Astrocyte (in vitro differentiated cells and primary cell): ENCODE data around the gene TCF7L2. TPM values are rescaled to one million over a fixed set of nuclear protein-coding genes. Genes with fewer than 3 reads are reported as not detected.
A peak's percentile ranks its signal among the peaks of the same experiment; 100 is the strongest.

Experiments used
- DNase-seq: peaks from one replicate; pipeline ENCODE4 v3.0.0-alpha.2; 2010; ENCODE audit warnings: low read depth
- FAIRE-seq: peaks from 2 replicates; lab custom pipeline; 2011; peaks lifted over from hg19 to GRCh38; lab: Jason Lieb, UNC
- H2AFZ ChIP-seq: 2 replicates; pipeline ENCODE4 v1.6.0; 2012; ENCODE audit warnings: low read depth, low read length, inconsistent platforms
- H3K27ac ChIP-seq: 2 replicates; pipeline ENCODE4 v1.5.1; 2011; ENCODE audit warnings: low read depth, low read length, inconsistent platforms
- H3K27me3 ChIP-seq: 2 replicates; pipeline ENCODE4 v1.6.0; 2011; ENCODE audit warnings: low read length, inconsistent platforms; ENCODE audit not compliant: insufficient read depth
- H3K36me3 ChIP-seq: 2 replicates; pipeline ENCODE4 v1.5.1; 2011; ENCODE audit warnings: low read length, inconsistent platforms; ENCODE audit not compliant: insufficient read depth
- H3K4me1 ChIP-seq: 2 replicates; pipeline ENCODE4 v1.5.1; 2011; ENCODE audit warnings: low read length, inconsistent platforms; ENCODE audit not compliant: insufficient read depth
- H3K4me2 ChIP-seq: 2 replicates; pipeline ENCODE4 v1.6.0; 2012; ENCODE audit warnings: low read length, inconsistent platforms
- H3K4me3 ChIP-seq: 2 replicates; pipeline ENCODE4 v1.5.1; 2011; ENCODE audit warnings: low read depth, mild to moderate bottlenecking, low read length, inconsistent platforms; ENCODE audit not compliant: insufficient read depth
- H3K79me2 ChIP-seq: 2 replicates; pipeline ENCODE4 v1.6.0; 2012; ENCODE audit warnings: mild to moderate bottlenecking, low read length, inconsistent platforms; ENCODE audit not compliant: insufficient read depth
- H3K9ac ChIP-seq: 2 replicates; pipeline ENCODE4 v1.6.0; 2012; ENCODE audit warnings: mild to moderate bottlenecking, low read length, inconsistent platforms
- H3K9me3 ChIP-seq: 2 replicates; pipeline ENCODE4 v1.5.1; 2012; ENCODE audit warnings: low read depth, mild to moderate bottlenecking, low read length, inconsistent platforms; ENCODE audit not compliant: insufficient read depth
- H4K20me1 ChIP-seq: 2 replicates; pipeline ENCODE4 v1.6.0; 2012; ENCODE audit warnings: low read length, inconsistent platforms; ENCODE audit not compliant: insufficient read depth
- H3K27ac Mint-ChIP-seq: one replicate; pipeline ENCODE4 v1.8.0; 2021; ENCODE audit warnings: mild to moderate bottlenecking, mixed read lengths; ENCODE audit not compliant: unreplicated experiment
- H3K27me3 Mint-ChIP-seq: one replicate; pipeline ENCODE4 v1.8.0; 2021; ENCODE audit warnings: low read depth, mixed read lengths; ENCODE audit not compliant: unreplicated experiment
- H3K36me3 Mint-ChIP-seq: one replicate; pipeline ENCODE4 v1.8.0; 2021; ENCODE audit warnings: low read depth, mixed read lengths; ENCODE audit not compliant: unreplicated experiment
- H3K4me1 Mint-ChIP-seq: one replicate; pipeline ENCODE4 v1.8.0; 2021; ENCODE audit warnings: low read depth, mixed read lengths; ENCODE audit not compliant: unreplicated experiment
- H3K4me3 Mint-ChIP-seq: one replicate; pipeline ENCODE4 v1.8.0; 2021; ENCODE audit warnings: mild to moderate bottlenecking, moderate library complexity, mixed read lengths; ENCODE audit not compliant: unreplicated experiment
- H3K9me3 Mint-ChIP-seq: one replicate; pipeline ENCODE4 v1.8.0; 2021; ENCODE audit warnings: mild to moderate bottlenecking, mixed read lengths; ENCODE audit not compliant: unreplicated experiment
- CTCF ChIP-seq: IDR thresholded peaks from 2 replicates; pipeline ENCODE4 v1.5.1; 2011; ENCODE audit warnings: low read depth, mild to moderate bottlenecking, inconsistent platforms, low read length, moderate library complexity; ENCODE audit not compliant: insufficient read depth
- EZH2 ChIP-seq: IDR thresholded peaks from 2 replicates; pipeline ENCODE4 v1.6.1; 2012; ENCODE audit warnings: mild to moderate bottlenecking, low read length, inconsistent platforms; ENCODE audit not compliant: insufficient read depth
- total RNA-seq: library from RNA; stranded (reverse); gene quantifications from 2 replicates; pipeline ENCODE4 v1.2.1, GENCODE V29; 2021

The TCF7L2 gene
- total RNA-seq, 1 donor from 2014 or later = 52.4 TPM

- Histone ChIP-seq H3K79me2 (no peaks in the 10 kb centered on the region), H3K9ac (no peak overlapping the region), H2AFZ (peak overlapping the region; percentile 30), H4K20me1 (no peaks in the 10 kb centered on the region), H3K9me3 (no peaks in the 10 kb centered on the region), H3K4me2 (peak overlapping the region; percentile 48), H3K36me3 (no peaks in the 10 kb centered on the region), H3K27me3 (no peaks in the 10 kb centered on the region), H3K4me1 (peaks cover 15% of the 10 kb centered on the region), H3K27ac (no peak overlapping the region), H3K4me3 (peak overlapping the region; percentile 7)
- FAIRE-seq (peak; percentile 37), DNase-seq (peak; percentile 48)
- TF ChIP-seq EZH2 = no peak
- TF ChIP-seq CTCF = no peak
- Mint-ChIP-seq H3K4me3 (peak overlapping the region; percentile 37), H3K36me3 (no peaks in the 10 kb centered on the region), H3K9me3 (peaks cover 1% of the 10 kb centered on the region), H3K4me1 (peaks cover 20% of the 10 kb centered on the region), H3K27me3 (no peaks in the 10 kb centered on the region), H3K27ac (peak overlapping the region; percentile 84)
These were observed 34.2 kb upstream of the TCF7L2 start for GRCh38 chr10:112915590-112916572.

- H2AFZ ChIP-seq = no peak overlapping the region
- H3K4me1 Mint-ChIP-seq = peaks cover 20% of the 10 kb centered on the region
- no peaks in the 10 kb centered on the region for H4K20me1 ChIP-seq
- no peaks in the 10 kb centered on the region for H3K36me3 Mint-ChIP-seq
- no peak overlapping the region for H3K27ac ChIP-seq
- peaks cover 15% of the 10 kb centered on the region for H3K4me1 ChIP-seq
- H3K9ac ChIP-seq = no peak overlapping the region
- no peak for TF ChIP-seq CTCF
- TF ChIP-seq EZH2 = no peak
- H3K27ac Mint-ChIP-seq = no peak overlapping the region
- H3K79me2 ChIP-seq = no peaks in the 10 kb centered on the region
- DNase-seq (no peak), FAIRE-seq (no peak)
- no peaks in the 10 kb centered on the region for H3K27me3 ChIP-seq
- H3K4me2 ChIP-seq = no peak overlapping the region
- no peaks in the 10 kb centered on the region for H3K9me3 ChIP-seq
- peaks cover 1% of the 10 kb centered on the region for H3K9me3 Mint-ChIP-seq
- no peak overlapping the region for H3K4me3 Mint-ChIP-seq
- H3K36me3 ChIP-seq = no peaks in the 10 kb centered on the region
- no peak overlapping the region for H3K4me3 ChIP-seq
- no peaks in the 10 kb centered on the region for H3K27me3 Mint-ChIP-seq
These were observed 32.4 kb upstream of the TCF7L2 start for GRCh38 chr10:112917681-112918080.

GRCh38 chr10:112918771-112919170 is 31.3 kb upstream of the TCF7L2 start:
- Histone ChIP-seq H3K27me3 (no peaks in the 10 kb centered on the region), H3K9me3 (no peaks in the 10 kb centered on the region), H3K4me2 (no peak overlapping the region), H4K20me1 (no peaks in the 10 kb centered on the region), H3K4me1 (peaks cover 15% of the 10 kb centered on the region), H3K79me2 (no peaks in the 10 kb centered on the region), H3K4me3 (no peak overlapping the region), H2AFZ (no peak overlapping the region), H3K36me3 (no peaks in the 10 kb centered on the region), H3K27ac (no peak overlapping the region), H3K9ac (no peak overlapping the region)
- Mint-ChIP-seq H3K9me3 (peaks cover 3% of the 10 kb centered on the region), H3K27me3 (no peaks in the 10 kb centered on the region), H3K4me3 (no peak overlapping the region), H3K36me3 (no peaks in the 10 kb centered on the region), H3K4me1 (peaks cover 20% of the 10 kb centered on the region), H3K27ac (no peak overlapping the region)
- TF ChIP-seq EZH2 = no peak
- no peak for DNase-seq
- FAIRE-seq = no peak
